ENCODE measurements around the gene PPP3CA. TPM values are rescaled to one million over a fixed set of nuclear protein-coding genes. Genes with fewer than 3 reads are reported as not detected.

The PPP3CA gene
- total and polyA plus RNA-seq, 4 donors: 13.5 to 72.0 (median 30.7) TPM

GRCh38 chr4:101022151-101023024 is 324.9 kb downstream of the PPP3CA start:
- no peak overlapping the region for H3K4me3 ChIP-seq
- 91 to 92% methylated on average over 8 of the region's 8 CpGs for WGBS, 2 donors
- no peaks in the 10 kb centered on the region for H3K27me3 ChIP-seq (ENCODE audit: control insufficient read depth in 3 of 3, insufficient read depth in 3 of 3, low read length in 2 of 3)
- TF ChIP-seq, protein P1, sequence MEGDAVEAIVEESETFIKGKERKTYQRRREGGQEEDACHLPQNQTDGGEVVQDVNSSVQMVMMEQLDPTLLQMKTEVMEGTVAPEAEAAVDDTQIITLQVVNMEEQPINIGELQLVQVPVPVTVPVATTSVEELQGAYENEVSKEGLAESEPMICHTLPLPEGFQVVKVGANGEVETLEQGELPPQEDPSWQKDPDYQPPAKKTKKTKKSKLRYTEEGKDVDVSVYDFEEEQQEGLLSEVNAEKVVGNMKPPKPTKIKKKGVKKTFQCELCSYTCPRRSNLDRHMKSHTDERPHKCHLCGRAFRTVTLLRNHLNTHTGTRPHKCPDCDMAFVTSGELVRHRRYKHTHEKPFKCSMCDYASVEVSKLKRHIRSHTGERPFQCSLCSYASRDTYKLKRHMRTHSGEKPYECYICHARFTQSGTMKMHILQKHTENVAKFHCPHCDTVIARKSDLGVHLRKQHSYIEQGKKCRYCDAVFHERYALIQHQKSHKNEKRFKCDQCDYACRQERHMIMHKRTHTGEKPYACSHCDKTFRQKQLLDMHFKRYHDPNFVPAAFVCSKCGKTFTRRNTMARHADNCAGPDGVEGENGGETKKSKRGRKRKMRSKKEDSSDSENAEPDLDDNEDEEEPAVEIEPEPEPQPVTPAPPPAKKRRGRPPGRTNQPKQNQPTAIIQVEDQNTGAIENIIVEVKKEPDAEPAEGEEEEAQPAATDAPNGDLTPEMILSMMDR (IDR thresholded peaks at IDR 0.05; ENCODE audit: control extremely low read depth, extremely low read depth): no peak
- H3K36me3 ChIP-seq (ENCODE audit: control insufficient read depth in 4 of 4, insufficient read depth in 4 of 4, low read length in 4 of 4): peaks cover 0 to 2% (median 0%) of the 10 kb centered on the region in 4 donors
- no peak overlapping the region for H3K9ac ChIP-seq (ENCODE audit: insufficient read depth in 1 of 2, low read length in 2 of 2)
- peaks cover 0 to 2% (median 0%) of the 10 kb centered on the region in 5 donors for H3K4me1 ChIP-seq (ENCODE audit: control insufficient read depth in 5 of 5, insufficient read depth in 5 of 5, low read length in 5 of 5)
- no peak overlapping the region for H3K27ac ChIP-seq (ENCODE audit: low read depth in 1 of 2, low read length in 1 of 2)
- DNase-seq (no peak), ATAC-seq (ENCODE audit: insufficient read depth, low FRiP score) (no peak)
- no peaks in the 10 kb centered on the region for H3K9me3 ChIP-seq (ENCODE audit: control insufficient read depth in 4 of 4, insufficient read depth in 3 of 4, low read length in 3 of 4)

DNA sequence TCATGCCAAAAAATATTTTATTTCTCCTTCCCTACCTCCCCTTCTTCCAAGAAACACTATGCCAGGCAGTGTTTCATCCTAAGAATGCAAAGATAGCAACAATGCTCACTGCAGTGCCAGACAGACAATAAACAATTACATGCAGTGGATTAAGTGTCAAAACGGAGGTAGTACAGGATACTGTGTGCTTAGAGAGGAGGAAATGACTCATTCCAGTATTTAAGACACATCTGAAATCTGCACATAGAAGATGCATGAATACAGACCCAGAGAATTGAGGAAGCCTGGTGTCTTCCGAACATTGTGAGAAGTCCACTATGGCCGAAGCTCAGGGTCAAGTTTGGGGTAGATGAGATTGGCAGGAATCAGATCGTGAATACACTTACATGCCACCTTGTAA is 326.4 kb downstream of the PPP3CA start:
- DNase-seq (peak in 2 of 3 donors; percentile 2 to 22), ATAC-seq (ENCODE audit: insufficient read depth, low FRiP score) (peak; percentile 47)
- peaks cover 0 to 2% (median 0%) of the 10 kb centered on the region in 4 donors for H3K36me3 ChIP-seq (ENCODE audit: control insufficient read depth in 4 of 4, insufficient read depth in 4 of 4, low read length in 4 of 4)
- no peak overlapping the region for H3K9ac ChIP-seq (ENCODE audit: insufficient read depth in 1 of 2, low read length in 2 of 2)
- TF ChIP-seq, protein P1 (IDR thresholded peaks at IDR 0.05; ENCODE audit: control extremely low read depth, extremely low read depth): no peak
- H3K4me1 ChIP-seq (ENCODE audit: control insufficient read depth in 5 of 5, insufficient read depth in 5 of 5, low read length in 5 of 5): peaks cover 0 to 2% (median 0%) of the 10 kb centered on the region in 5 donors
- no peak overlapping the region for H3K4me3 ChIP-seq
- no peaks in the 10 kb centered on the region for H3K9me3 ChIP-seq (ENCODE audit: control insufficient read depth in 4 of 4, insufficient read depth in 3 of 4, low read length in 3 of 4)
- 22 to 44% methylated on average over 4 of the region's 4 CpGs for WGBS, 2 donors
- peak overlapping the region in 1 of 2 donors; percentile 12 for H3K27ac ChIP-seq (ENCODE audit: low read depth in 1 of 2, low read length in 1 of 2)
- no peaks in the 10 kb centered on the region for H3K27me3 ChIP-seq (ENCODE audit: control insufficient read depth in 3 of 3, insufficient read depth in 3 of 3, low read length in 2 of 3)

DNA sequence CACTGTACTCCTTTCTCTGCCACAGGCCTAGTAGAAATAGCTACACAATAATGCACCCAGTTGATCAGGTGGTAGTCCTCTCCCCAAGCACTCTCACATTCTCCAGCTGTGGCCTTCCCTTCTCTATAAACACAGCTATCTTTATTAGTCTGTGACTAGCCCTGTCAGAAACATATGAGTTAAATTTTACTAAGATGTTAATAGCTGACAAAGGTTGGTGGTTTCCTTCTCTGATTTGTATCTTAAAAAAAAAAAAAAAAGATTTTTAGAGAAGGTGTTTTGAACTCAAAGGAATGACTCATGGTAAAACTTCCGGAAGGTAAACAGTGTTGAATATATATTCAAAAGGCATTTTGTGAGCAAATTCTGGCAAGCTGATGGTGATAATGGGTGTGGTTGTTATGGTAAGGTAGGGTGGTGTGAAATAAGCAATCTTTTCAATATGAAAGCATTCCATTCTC is 327.4 kb downstream of the PPP3CA start:
- H3K4me1 ChIP-seq (ENCODE audit: control insufficient read depth in 5 of 5, insufficient read depth in 5 of 5, low read length in 5 of 5): peaks cover 0 to 2% (median 0%) of the 10 kb centered on the region in 5 donors
- H3K36me3 ChIP-seq (ENCODE audit: control insufficient read depth in 4 of 4, insufficient read depth in 4 of 4, low read length in 4 of 4): peaks cover 0 to 2% (median 0%) of the 10 kb centered on the region in 4 donors
- H3K27ac ChIP-seq (ENCODE audit: low read depth in 1 of 2, low read length in 1 of 2): no peak overlapping the region
- 39 to 52% methylated on average over 1 of the region's 1 CpG for WGBS, 2 donors
- no peak overlapping the region for H3K4me3 ChIP-seq
- H3K9me3 ChIP-seq (ENCODE audit: control insufficient read depth in 4 of 4, insufficient read depth in 3 of 4, low read length in 3 of 4): no peaks in the 10 kb centered on the region
- no peak overlapping the region for H3K9ac ChIP-seq (ENCODE audit: insufficient read depth in 1 of 2, low read length in 2 of 2)
- H3K27me3 ChIP-seq (ENCODE audit: control insufficient read depth in 3 of 3, insufficient read depth in 3 of 3, low read length in 2 of 3): no peaks in the 10 kb centered on the region
- no peak for DNase-seq
- TF ChIP-seq, protein P1 (IDR thresholded peaks at IDR 0.05; ENCODE audit: control extremely low read depth, extremely low read depth): no peak
- ATAC-seq (ENCODE audit: insufficient read depth, low FRiP score): no peak
